H1 (cell line): ENCODE data around the gene NAP1L1. TPM values are rescaled to one million over a fixed set of nuclear protein-coding genes. Genes with fewer than 3 reads are reported as not detected.

Experiments used
- CTCF ChIA-PET: fragments of 300-600 bp; sonication (Branson Sonifier 250); formaldehyde crosslinking; loops from one replicate; lab custom pipeline; 2021; ENCODE audit not compliant: partially characterized antibody; lab: Charles Lee
- POLR2A ChIA-PET: fragments of 300-600 bp; sonication (Branson Sonifier 250); formaldehyde crosslinking; loops from one replicate; lab custom pipeline; 2021; ENCODE audit warnings: inconsistent platforms; ENCODE audit not compliant: partially characterized antibody; lab: Charles Lee
- DNase-seq, 2 experiments: peaks; one replicate each; pipeline versions ENCODE4 v3.0.0 to v3.0.0-alpha.2; 2010 to 2022; ENCODE audit warnings: low spot score in 2 of 2, low read depth in 1 of 2, mixed read lengths in 1 of 2
- FAIRE-seq: peaks from 2 replicates; lab custom pipeline; 2011; peaks lifted over from hg19 to GRCh38; lab: Jason Lieb, UNC
- H2AFZ ChIP-seq: 2 replicates; pipeline ENCODE4 v1.8.1; 2012; ENCODE audit warnings: low read length, inconsistent platforms
- H2AK5ac ChIP-seq: 2 replicates; pipeline ENCODE4 v1.6.1; 2013; ENCODE audit warnings: low read depth, low read length
- H2BK120ac ChIP-seq: replicated peaks from 2 replicates; pipeline ENCODE3; 2013; ENCODE audit warnings: low read depth, low read length, inconsistent platforms
- H2BK12ac ChIP-seq: 2 replicates; pipeline ENCODE4 v1.6.1; 2013; ENCODE audit warnings: low read depth, low read length
- H2BK15ac ChIP-seq: 2 replicates; pipeline ENCODE4 v1.6.1; 2013; ENCODE audit warnings: low read length
- H2BK20ac ChIP-seq: 2 replicates; pipeline ENCODE4 v1.6.1; 2013; ENCODE audit warnings: low read length
- H2BK5ac ChIP-seq: 2 replicates; pipeline ENCODE4 v1.6.1; 2013; ENCODE audit warnings: low read depth, low read length
- H3K14ac ChIP-seq: 2 replicates; pipeline ENCODE4 v1.6.1; 2013; ENCODE audit warnings: inconsistent platforms; ENCODE audit not compliant: insufficient read length
- H3K18ac ChIP-seq: 2 replicates; pipeline ENCODE4 v1.6.1; 2013; ENCODE audit warnings: low read length; ENCODE audit errors: extremely low read depth
- H3K23ac ChIP-seq: 2 replicates; pipeline ENCODE4 v1.6.1; 2013; ENCODE audit warnings: inconsistent platforms; ENCODE audit not compliant: insufficient read length
- H3K23me2 ChIP-seq: 2 replicates; pipeline ENCODE4 v1.6.1; 2013; ENCODE audit warnings: low read depth, low read length
- H3K27ac ChIP-seq: 2 replicates; pipeline ENCODE4 v1.6.1; 2011; ENCODE audit warnings: low read depth, low read length, inconsistent platforms
- H3K27me3 ChIP-seq, 4 experiments: replicated peaks in 1 of 4; 1 replicate in 1 of 4; 2 replicates in 3 of 4; pipeline versions ENCODE4 v1.6.1 to v1.8.1; 2011 to 2013; ENCODE audit warnings: low read length in 3 of 4, mild to moderate bottlenecking in 3 of 4, inconsistent platforms in 2 of 4, mixed read lengths in 2 of 4, moderate library complexity in 1 of 4; ENCODE audit not compliant: control insufficient read depth in 3 of 4, insufficient read depth in 3 of 4; ENCODE audit errors: extremely low read depth in 1 of 4
- H3K36me3 ChIP-seq, 4 experiments: 2 replicates each; pipeline versions ENCODE4 v1.6.1 to v1.8.1; 2011 to 2013; ENCODE audit warnings: mild to moderate bottlenecking in 4 of 4, low read length in 3 of 4, moderate library complexity in 2 of 4, control low read depth in 1 of 4, inconsistent platforms in 1 of 4; ENCODE audit not compliant: insufficient read depth in 4 of 4, control insufficient read depth in 2 of 4
- H3K4ac ChIP-seq: replicated peaks from 2 replicates; pipeline ENCODE3; 2013; ENCODE audit warnings: low read length, low read depth, mixed read lengths, inconsistent platforms; ENCODE audit not compliant: insufficient read length
- H3K4me1 ChIP-seq, 4 experiments: replicated peaks in 1 of 4; 1 replicate in 1 of 4; 2 replicates in 3 of 4; pipeline versions ENCODE4 v1.6.1 to v1.8.1; 2011 to 2013; ENCODE audit warnings: low read length in 3 of 4, inconsistent platforms in 2 of 4, mixed read lengths in 1 of 4; ENCODE audit not compliant: insufficient read depth in 4 of 4, control insufficient read depth in 3 of 4
- H3K4me2 ChIP-seq, 2 experiments: 2 replicates each; pipeline versions ENCODE4 v1.6.1 to v1.8.1; 2011 to 2013; ENCODE audit warnings: low read depth in 2 of 2, low read length in 2 of 2, control low read depth in 1 of 2, inconsistent platforms in 1 of 2, mild to moderate bottlenecking in 1 of 2; ENCODE audit not compliant: insufficient read depth in 1 of 2
- H3K4me3 ChIP-seq, 4 experiments: fragments of 200-600, 300-600 bp in 1 of 4; sonication (generic), shearing (Covaris generic), sonication (Bioruptor Twin) in 1 of 4; 2 replicates each; pipeline versions ENCODE4 v1.5.1 to v1.8.1; 2011 to 2016; ENCODE audit warnings: low read length in 4 of 4, low read depth in 3 of 4, control low read depth in 2 of 4, inconsistent platforms in 2 of 4, mild to moderate bottlenecking in 2 of 4, mixed read lengths in 1 of 4, moderate library complexity in 1 of 4; ENCODE audit not compliant: insufficient read depth in 2 of 4; ENCODE audit errors: extremely low read depth in 1 of 4
- H3K56ac ChIP-seq: replicated peaks from 2 replicates; pipeline ENCODE3; 2013; ENCODE audit warnings: low read depth, mild to moderate bottlenecking, mixed read lengths, low read length, inconsistent platforms; ENCODE audit not compliant: insufficient read length
- H3K79me1 ChIP-seq: 2 replicates; pipeline ENCODE4 v1.6.1; 2013; ENCODE audit warnings: low read depth, low read length, control low read depth
- H3K79me2 ChIP-seq, 2 experiments: 2 replicates each; pipeline versions ENCODE4 v1.6.1 to v1.8.1; 2012 to 2013; ENCODE audit warnings: low read length in 2 of 2, mild to moderate bottlenecking in 2 of 2, inconsistent platforms in 1 of 2; ENCODE audit not compliant: insufficient read depth in 2 of 2, control insufficient read depth in 1 of 2
- H3K9ac ChIP-seq, 4 experiments: replicated peaks in 1 of 4; 1 replicate in 1 of 4; 2 replicates in 3 of 4; pipeline versions ENCODE4 v1.6.1 to v1.8.1; 2011 to 2013; ENCODE audit warnings: low read depth in 3 of 4, low read length in 3 of 4, control low read depth in 2 of 4, mild to moderate bottlenecking in 2 of 4, moderate library complexity in 2 of 4, inconsistent platforms in 1 of 4; ENCODE audit errors: extremely low read depth in 1 of 4
- H3K9me3 ChIP-seq, 2 experiments: 2 replicates each; pipeline versions ENCODE4 v1.6.1 to v1.8.1; 2012 to 2013; ENCODE audit warnings: mild to moderate bottlenecking in 2 of 2, moderate library complexity in 2 of 2, control low read depth in 1 of 2, inconsistent platforms in 1 of 2, low read depth in 1 of 2, low read length in 1 of 2, mixed read lengths in 1 of 2; ENCODE audit not compliant: insufficient read depth in 2 of 2
- H4K20me1 ChIP-seq, 2 experiments: replicated peaks in 1 of 2; 2 replicates each; pipeline versions ENCODE3 to v1.8.1; 2011 to 2013; ENCODE audit warnings: inconsistent platforms in 2 of 2, low read length in 2 of 2, mild to moderate bottlenecking in 1 of 2; ENCODE audit not compliant: insufficient read depth in 2 of 2, control insufficient read depth in 1 of 2
- H4K5ac ChIP-seq: 2 replicates; pipeline ENCODE4 v1.6.1; 2013; ENCODE audit warnings: low read length, low read depth, mixed read lengths, inconsistent platforms; ENCODE audit not compliant: insufficient read length
- H4K8ac ChIP-seq: 2 replicates; pipeline ENCODE4 v1.8.0; 2013; ENCODE audit warnings: mild to moderate bottlenecking, moderate library complexity, low read length, inconsistent platforms; ENCODE audit not compliant: insufficient read depth; ENCODE audit errors: extremely low read depth
- H4K91ac ChIP-seq: replicated peaks from 2 replicates; pipeline ENCODE3; 2013; ENCODE audit warnings: low read length, mixed read lengths, inconsistent platforms; ENCODE audit not compliant: insufficient read length
- FOSL1 ChIP-seq: IDR thresholded peaks from 2 replicates; pipeline ENCODE4 v1.6.1; 2011; ENCODE audit warnings: mild to moderate bottlenecking, low read depth, low read length, moderate library complexity; ENCODE audit not compliant: insufficient read depth
- SUZ12 ChIP-seq: fragments of 200-600 bp; sonication (generic); IDR thresholded peaks from 2 replicates; pipeline ENCODE4 v1.6.1; 2012; ENCODE audit warnings: mild to moderate bottlenecking, inconsistent platforms, low read length, moderate library complexity, mixed read lengths
- WGBS, 2 experiments: shearing (Covaris generic) in 1 of 2; methylation state at CpG; one replicate each; pipeline versions ENCODE4 v1.1.6 to v1.1.7; 2013 to 2015; ENCODE audit warnings: low lambda C conversion rate in 2 of 2, mixed read lengths in 2 of 2, inconsistent platforms in 1 of 2, low coverage in 1 of 2, missing lambda C conversion rate in 1 of 2; ENCODE audit not compliant: insufficient replicate concordance in 2 of 2, insufficient coverage in 1 of 2, insufficient read length in 1 of 2; ENCODE audit errors: extremely low coverage in 1 of 2, missing lambda C conversion rate in 1 of 2; 5-methylcytosine and 5-hydroxymethylcytosine counted together
- polyA plus RNA-seq, 7 experiments: library from polyadenylated mRNA; depleted of rRNA in 3 of 7; stranded (reverse) in 5 of 7; unstranded in 2 of 7; fragments of >200 nt in 5 of 7; fragments of 200-250 nt in 2 of 7; gene quantifications; 1 replicate in 5 of 7; 2 replicates in 1 of 7; 4 replicates in 1 of 7; pipeline versions ENCODE4 v1.2.1 to v1.2.3, GENCODE V29; 2011 to 2013; ENCODE audit warnings: missing spikeins in 2 of 7, mixed read lengths in 2 of 7
- total RNA-seq: library from RNA; stranded (reverse); fragmentation: NEBNext Ultra II Directional; extraction: Animal tissue kit (Norgen Biotek cat#: 25700); gene quantifications from 2 replicates; pipeline ENCODE4 v1.2.1, GENCODE V29; 2021

The NAP1L1 gene
- total and polyA plus RNA-seq, 2 of the 8 experiments (the other 6 are each of a cell fraction or from before 2014, with no cell fraction given): 202 to 1,159 TPM

GRCh38 chr12:75996861-75997447, 87.5 kb downstream of the NAP1L1 start:
- no peaks in the 10 kb centered on the region for H4K20me1 ChIP-seq
- H3K18ac ChIP-seq: no peak overlapping the region
- 100% methylated on average over 1 of the region's 1 CpG; no CpG with 5 or more reads in 1 of the 2 experiments for WGBS, 2 experiments
- POLR2A ChIA-PET: no interaction called here
- no peak overlapping the region for H3K23ac ChIP-seq
- H3K4me3 ChIP-seq: no peak overlapping the region
- H3K9ac ChIP-seq: no peak overlapping the region
- no peaks in the 10 kb centered on the region for H3K36me3 ChIP-seq
- H3K79me1 ChIP-seq: no peaks in the 10 kb centered on the region
- no peak overlapping the region for H2BK20ac ChIP-seq
- no peak overlapping the region for H4K5ac ChIP-seq
- H4K8ac ChIP-seq: no peak overlapping the region
- H3K27me3 ChIP-seq: no peaks in the 10 kb centered on the region
- H2BK5ac ChIP-seq: no peak overlapping the region
- no peak overlapping the region for H3K14ac ChIP-seq
- H3K23me2 ChIP-seq: no peaks in the 10 kb centered on the region
- no peak overlapping the region for H3K27ac ChIP-seq
- no peak overlapping the region for H3K4ac ChIP-seq
- no peaks in the 10 kb centered on the region for H3K4me1 ChIP-seq
- CTCF ChIA-PET: no interaction called here
- no peaks in the 10 kb centered on the region for H3K9me3 ChIP-seq
- no peak overlapping the region for H3K56ac ChIP-seq
- no peak for TF ChIP-seq FOSL1
- TF ChIP-seq SUZ12: no peak
- TF ChIP-seq, all 59 proteins: peak for 0
- no peak overlapping the region for H2BK15ac ChIP-seq
- H2AK5ac ChIP-seq: no peak overlapping the region
- H2BK12ac ChIP-seq: no peak overlapping the region
- no peak overlapping the region for H3K4me2 ChIP-seq
- no peak overlapping the region for H4K91ac ChIP-seq
- H3K79me2 ChIP-seq: no peaks in the 10 kb centered on the region
- no peak for FAIRE-seq
- DNase-seq: no peak
- no peak overlapping the region for H2AFZ ChIP-seq
- no peak overlapping the region for H2BK120ac ChIP-seq
